Uterus (tissue), 4 donors: Measurements from ENCODE around the gene PAK1. TPM values are rescaled to one million over a fixed set of nuclear protein-coding genes. Genes with fewer than 3 reads are reported as not detected.
A peak's percentile ranks its signal among the peaks of the same experiment; 100 is the strongest.

Experiments
- DNase-seq, 2 donors: peaks; one replicate each; pipeline ENCODE4 v3.0.0-alpha.2; 2019 to 2020
- H3K27ac ChIP-seq, 2 donors: fragments of 200-600 bp; sonication (generic); 1 replicate in 1 of 2; 2 replicates in 1 of 2; pipeline ENCODE4 v1.5.1; 2016 to 2018
- H3K27me3 ChIP-seq, 2 donors: fragments of 200-600 bp; sonication (generic); one replicate each; pipeline ENCODE4 v1.5.1; 2018 to 2019; ENCODE audit warnings: control low read depth in 1 of 2
- H3K36me3 ChIP-seq, 2 donors: fragments of 200-600 bp; sonication (generic); one replicate each; pipeline ENCODE4 v1.5.1; 2019; ENCODE audit warnings: control low read depth in 1 of 2
- H3K4me1 ChIP-seq, 2 donors: fragments of 200-600 bp; sonication (generic); one replicate each; pipeline ENCODE4 v1.5.1; 2018 to 2019; ENCODE audit warnings: control low read depth in 1 of 2
- H3K4me3 ChIP-seq, 2 donors: fragments of 200-600 bp; sonication (generic); 1 replicate in 1 of 2; 2 replicates in 1 of 2; pipeline ENCODE4 v1.5.1; 2018 to 2019; ENCODE audit warnings: mild to moderate bottlenecking in 1 of 2
- H3K9me3 ChIP-seq, 2 donors: fragments of 200-600 bp; sonication (generic); one replicate each; pipeline ENCODE4 v1.5.1; 2019; ENCODE audit warnings: control low read depth in 1 of 2
- CTCF ChIP-seq, 4 experiments: fragments of 200-600 bp in 2 of 4; fragments of 450-650 bp in 2 of 4; sonication (generic) in 2 of 4; IDR thresholded peaks; one replicate each; pipeline ENCODE4 v1.5.1; 2016 to 2019; ENCODE audit warnings: antibody characterized with exemption in 4 of 4, mild to moderate bottlenecking in 2 of 4, moderate library complexity in 1 of 4
- POLR2A ChIP-seq, 2 donors: fragments of 450-650 bp; IDR thresholded peaks; one replicate each; pipeline ENCODE4 v1.6.1; 2016; ENCODE audit warnings: antibody characterized with exemption in 2 of 2, mild to moderate bottlenecking in 1 of 2, moderate library complexity in 1 of 2
- intact Hi-C: fragments of 100-400 bp; cut with DNase I; formaldehyde crosslinking; loops from one replicate; pipeline ENCODE4 v1.15.1; 2023; ENCODE audit warnings: low total_unique reads
- total RNA-seq, 4 donors: library from RNA; depleted of rRNA in 3 of 4; stranded (reverse); fragments of >200 nt in 3 of 4; gene quantifications; one replicate each; pipeline versions ENCODE4 v1.1.0 to v1.2.4, GENCODE V29; 2014 to 2023
- donor health status: DM: yes; HTN: yes; CAD: no.

Gene PAK1
- total RNA-seq, 4 donors from 2014 or later = 17.4 to 55.2 (median 35.7) TPM

DNA sequence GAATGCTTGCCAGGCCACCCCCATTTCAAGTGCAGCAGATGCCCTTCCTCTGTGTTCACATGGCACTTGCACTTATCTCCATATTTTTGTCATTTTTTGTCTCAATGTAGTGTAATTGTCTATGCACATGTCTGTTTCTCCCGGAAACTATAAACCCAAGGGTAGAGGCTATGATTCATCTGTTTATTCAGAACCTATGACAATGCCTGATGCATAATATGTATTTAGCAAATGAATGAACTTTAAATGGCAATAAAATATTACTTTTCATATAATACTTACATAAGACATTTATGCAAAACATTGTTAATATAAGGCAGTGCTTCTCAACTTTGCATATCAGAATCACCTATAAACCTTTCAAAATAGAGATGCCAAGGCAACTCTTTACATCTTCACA is 6.7 kb downstream of the PAK1 start:
- Histone ChIP-seq H3K36me3 (no peaks in the 10 kb centered on the region), H3K9me3 (no peaks in the 10 kb centered on the region), H3K4me1 (no peaks in the 10 kb centered on the region), H3K27ac (no peak overlapping the region), H3K27me3 (no peaks in the 10 kb centered on the region), H3K4me3 (no peak overlapping the region)
- intact Hi-C loops = no loop called here
- TF ChIP-seq POLR2A (IDR thresholded peaks at IDR 0.05) (no peak), CTCF (IDR thresholded peaks at IDR 0.05) (no peak)
- no peak for DNase-seq

- no peak for DNase-seq
- H3K36me3 ChIP-seq = no peaks in the 10 kb centered on the region
- H3K27me3 ChIP-seq = no peaks in the 10 kb centered on the region
- H3K4me3 ChIP-seq = no peak overlapping the region
- no peaks in the 10 kb centered on the region for H3K4me1 ChIP-seq
- H3K27ac ChIP-seq = no peak overlapping the region
- TF ChIP-seq POLR2A (IDR thresholded peaks at IDR 0.05) (no peak), CTCF (IDR thresholded peaks at IDR 0.05) (no peak)
- no peaks in the 10 kb centered on the region for H3K9me3 ChIP-seq
- intact Hi-C loops = no loop called here
Observed at GRCh38 chr11:77457340-77457739, 16.6 kb downstream of the PAK1 start.

DNA sequence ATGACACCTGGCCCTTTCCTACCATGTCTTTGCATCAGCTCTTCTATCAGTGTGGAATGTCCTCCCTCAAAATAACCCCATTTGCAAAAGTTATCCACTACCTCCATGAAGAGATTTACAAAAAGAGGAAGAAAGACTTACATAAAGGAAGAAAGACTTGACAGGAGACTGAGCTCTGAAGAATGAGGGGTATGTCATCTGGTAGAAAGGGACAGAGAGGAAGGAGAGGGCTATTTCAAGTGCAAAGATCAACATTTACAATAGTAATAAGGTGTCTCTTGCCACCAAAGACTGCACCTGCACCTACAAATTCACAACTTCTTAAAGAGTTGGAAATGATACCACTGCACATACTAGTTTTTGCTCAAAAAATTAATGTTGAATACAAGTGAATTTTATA is 18.2 kb downstream of the PAK1 start:
- H3K27ac ChIP-seq = no peak overlapping the region
- TF ChIP-seq POLR2A (IDR thresholded peaks at IDR 0.05) = no peak
- TF ChIP-seq CTCF (IDR thresholded peaks at IDR 0.05) = no peak

DNA sequence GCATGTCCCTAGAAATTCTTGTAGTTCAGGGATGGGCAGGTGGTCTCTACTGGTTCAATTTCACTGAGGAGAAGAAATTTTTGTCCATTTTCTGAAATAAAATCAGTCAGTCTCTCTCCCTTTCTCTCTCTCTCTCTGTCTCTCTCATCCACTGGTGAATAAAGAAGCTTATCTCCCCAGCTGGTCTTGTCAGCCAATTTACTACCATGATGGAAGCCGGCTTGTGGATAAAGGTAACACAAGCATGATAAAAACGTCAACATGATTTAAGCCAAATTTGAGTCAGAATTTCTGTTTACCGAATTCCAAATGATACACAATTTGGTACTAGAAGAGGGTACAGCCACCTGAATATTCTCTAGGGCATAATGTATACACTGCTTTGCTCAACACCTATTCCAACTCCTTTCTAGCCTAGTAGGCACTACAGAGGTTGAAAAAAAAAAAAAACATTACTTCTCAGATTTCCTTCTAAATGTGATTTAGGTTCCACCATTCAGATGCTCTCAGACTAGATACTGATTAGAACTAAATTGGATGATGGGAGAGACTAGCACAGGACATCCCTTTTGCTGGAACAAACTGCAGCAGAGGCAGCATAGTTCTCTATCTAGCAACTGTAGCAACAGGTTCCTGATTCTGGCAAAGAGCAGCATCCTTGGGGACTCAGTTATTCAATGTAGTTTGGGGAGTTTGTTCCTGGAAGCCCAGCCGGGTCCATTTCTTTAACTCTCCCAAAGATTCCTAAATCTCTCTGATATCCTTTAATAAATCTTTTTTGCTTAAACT is 18.8 kb downstream of the PAK1 start:
- Histone ChIP-seq H3K27ac (peak overlapping the region in 1 of 2 donors; percentile 15), H3K36me3 (no peaks in the 10 kb centered on the region), H3K4me1 (no peaks in the 10 kb centered on the region), H3K4me3 (no peak overlapping the region), H3K27me3 (no peaks in the 10 kb centered on the region), H3K9me3 (no peaks in the 10 kb centered on the region)
- TF ChIP-seq POLR2A (IDR thresholded peaks at IDR 0.05) (no peak), CTCF (IDR thresholded peaks at IDR 0.05) (no peak)
- intact Hi-C loops = no loop called here
- DNase-seq = no peak

More for the DNA sequence above, 18.2 kb downstream of the PAK1 start:
- Histone ChIP-seq H3K4me3 (no peak overlapping the region), H3K4me1 (no peaks in the 10 kb centered on the region), H3K27me3 (no peaks in the 10 kb centered on the region), H3K36me3 (no peaks in the 10 kb centered on the region), H3K9me3 (no peaks in the 10 kb centered on the region)
- intact Hi-C loops = no loop called here
- DNase-seq = no peak

DNA sequence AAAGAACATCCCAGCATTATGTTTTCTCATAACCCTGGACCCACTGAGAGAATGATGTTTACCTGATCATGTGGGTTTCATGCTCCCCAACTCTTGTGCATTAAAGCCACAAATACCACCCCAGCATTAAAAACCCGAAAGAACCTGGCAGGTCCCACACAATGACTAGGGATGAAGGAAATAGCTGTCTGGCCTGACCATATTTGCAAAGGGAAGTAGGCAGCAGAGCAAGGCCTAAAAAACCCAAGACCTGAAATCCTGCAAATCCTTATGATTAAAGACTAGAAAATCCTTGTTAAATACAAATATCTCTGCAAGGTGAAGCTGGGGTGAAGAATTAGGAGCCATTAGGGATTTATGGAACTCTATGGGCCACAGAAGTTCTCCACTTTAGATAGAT is 23.7 kb downstream of the PAK1 start:
- no peaks in the 10 kb centered on the region for H3K27me3 ChIP-seq
- intact Hi-C loops = no loop called here
- no peak for DNase-seq
- no peaks in the 10 kb centered on the region for H3K36me3 ChIP-seq
- H3K4me3 ChIP-seq = no peak overlapping the region
- H3K27ac ChIP-seq = no peak overlapping the region
- TF ChIP-seq CTCF (IDR thresholded peaks at IDR 0.05) (no peak), POLR2A (IDR thresholded peaks at IDR 0.05) (no peak)
- H3K4me1 ChIP-seq = no peaks in the 10 kb centered on the region
- no peaks in the 10 kb centered on the region for H3K9me3 ChIP-seq
